WTC11 (cell line): ENCODE results near the gene TOM1L2. TPM values are rescaled to one million over a fixed set of nuclear protein-coding genes. Genes with fewer than 3 reads are reported as not detected.

ENCODE experiments used
- ATAC-seq: fragments of 200-7000 bp; cut with Tn5 transposase; 2 replicates; pipeline ENCODE4 v1.10.0; 2021; ENCODE audit warnings: mild to moderate bottlenecking, moderate library complexity
- CTCF ChIA-PET: fragments of 300-600 bp; sonication (Branson Sonifier 250); formaldehyde crosslinking; loops from one replicate; lab custom pipeline; 2021; ENCODE audit warnings: antibody characterized with exemption; lab: Charles Lee
- POLR2A ChIA-PET: fragments of 350-600 bp; sonication (Branson Sonifier 250); formaldehyde crosslinking; loops from one replicate; lab custom pipeline; 2021; ENCODE audit warnings: antibody characterized with exemption; lab: Charles Lee
- DNase-seq: peaks from one replicate; pipeline ENCODE4 v3.0.0; 2021; ENCODE audit warnings: low spot score
- H3K27ac Mint-ChIP-seq: 2 replicates; pipeline ENCODE4 v1.8.0; 2021; ENCODE audit warnings: mixed read lengths
- H3K27me3 Mint-ChIP-seq: 2 replicates; pipeline ENCODE4 v1.8.0; 2021; ENCODE audit warnings: low read depth, mild to moderate bottlenecking, moderate library complexity, mixed read lengths
- H3K36me3 Mint-ChIP-seq: 2 replicates; pipeline ENCODE4 v1.8.0; 2021; ENCODE audit warnings: mixed read lengths
- H3K4me1 Mint-ChIP-seq: 2 replicates; pipeline ENCODE4 v1.8.0; 2022; ENCODE audit warnings: mixed read lengths
- H3K4me3 Mint-ChIP-seq: 2 replicates; pipeline ENCODE4 v1.8.0; 2021; ENCODE audit warnings: mild to moderate bottlenecking, moderate library complexity, mixed read lengths
- H3K9me3 Mint-ChIP-seq: 2 replicates; pipeline ENCODE4 v1.8.0; 2021; ENCODE audit warnings: mixed read lengths
- ARID4B ChIP-seq: sonication (generic); formaldehyde crosslinking; IDR thresholded peaks from 2 replicates; pipeline ENCODE4 v1.8.0; 2023; ENCODE audit warnings: missing genetic modification reagents, mild to moderate bottlenecking, borderline replicate concordance
- E2F1 ChIP-seq: sonication (generic); formaldehyde crosslinking; IDR thresholded peaks from 2 replicates; pipeline ENCODE4 v1.8.0; 2022; ENCODE audit warnings: mild to moderate bottlenecking, missing genetic modification reagents
- FOXK1 ChIP-seq: sonication (generic); formaldehyde crosslinking; IDR thresholded peaks from 2 replicates; pipeline ENCODE4 v1.8.0; 2022; ENCODE audit warnings: mild to moderate bottlenecking, moderate library complexity, missing genetic modification reagents
- IRF2 ChIP-seq: sonication (generic); formaldehyde crosslinking; IDR thresholded peaks from 2 replicates; pipeline ENCODE4 v1.8.0; 2022; ENCODE audit warnings: low read depth, missing genetic modification reagents, borderline replicate concordance
- KAT7 ChIP-seq: sonication (generic); formaldehyde crosslinking; IDR thresholded peaks from 2 replicates; pipeline ENCODE4 v1.8.1; 2023; ENCODE audit warnings: missing genetic modification reagents, mild to moderate bottlenecking, borderline replicate concordance
- NR1H2 ChIP-seq: sonication (generic); formaldehyde crosslinking; IDR thresholded peaks from 2 replicates; pipeline ENCODE4 v1.9.0; 2021; ENCODE audit warnings: mild to moderate bottlenecking, moderate library complexity, missing genetic modification reagents
- SMAD3 ChIP-seq: sonication (generic); formaldehyde crosslinking; IDR thresholded peaks from 2 replicates; pipeline ENCODE4 v1.8.0; 2022; ENCODE audit warnings: missing genetic modification reagents, mild to moderate bottlenecking, borderline replicate concordance
- SP1 ChIP-seq: sonication (generic); formaldehyde crosslinking; conservative IDR thresholded peaks from 2 replicates; pipeline ENCODE4 v1.8.1; 2022; ENCODE audit warnings: missing genetic modification reagents
- ZNF219 ChIP-seq: sonication (generic); formaldehyde crosslinking; IDR thresholded peaks from 2 replicates; pipeline ENCODE4 v1.8.0; 2023; ENCODE audit warnings: missing genetic modification reagents, mild to moderate bottlenecking, borderline replicate concordance
- ZNF416 ChIP-seq: fragments of 250-450 bp; sonication (Bioruptor Pico); IDR thresholded peaks from 2 replicates; pipeline ENCODE4 v1.9.0; 2021; ENCODE audit warnings: mild to moderate bottlenecking, inconsistent platforms
- total RNA-seq: library from RNA; stranded (reverse); gene quantifications from 3 replicates; pipeline ENCODE4 v1.2.3, GENCODE V29; 2021
- TF ChIP-seq, protein P1 (sequence below): sonication (generic); formaldehyde crosslinking; IDR thresholded peaks from 2 replicates; pipeline ENCODE4 v1.8.1; 2023; ENCODE audit warnings: mild to moderate bottlenecking, missing genetic modification reagents, borderline replicate concordance
- TF ChIP-seq, protein P2 (sequence below): sonication (generic); formaldehyde crosslinking; IDR thresholded peaks from 2 replicates; pipeline ENCODE4 v1.8.1; 2023; ENCODE audit warnings: mild to moderate bottlenecking, missing genetic modification reagents, moderate library complexity

TOM1L2 gene
- total RNA-seq, 1 experiment from 2014 or later = 6.4 TPM

DNA sequence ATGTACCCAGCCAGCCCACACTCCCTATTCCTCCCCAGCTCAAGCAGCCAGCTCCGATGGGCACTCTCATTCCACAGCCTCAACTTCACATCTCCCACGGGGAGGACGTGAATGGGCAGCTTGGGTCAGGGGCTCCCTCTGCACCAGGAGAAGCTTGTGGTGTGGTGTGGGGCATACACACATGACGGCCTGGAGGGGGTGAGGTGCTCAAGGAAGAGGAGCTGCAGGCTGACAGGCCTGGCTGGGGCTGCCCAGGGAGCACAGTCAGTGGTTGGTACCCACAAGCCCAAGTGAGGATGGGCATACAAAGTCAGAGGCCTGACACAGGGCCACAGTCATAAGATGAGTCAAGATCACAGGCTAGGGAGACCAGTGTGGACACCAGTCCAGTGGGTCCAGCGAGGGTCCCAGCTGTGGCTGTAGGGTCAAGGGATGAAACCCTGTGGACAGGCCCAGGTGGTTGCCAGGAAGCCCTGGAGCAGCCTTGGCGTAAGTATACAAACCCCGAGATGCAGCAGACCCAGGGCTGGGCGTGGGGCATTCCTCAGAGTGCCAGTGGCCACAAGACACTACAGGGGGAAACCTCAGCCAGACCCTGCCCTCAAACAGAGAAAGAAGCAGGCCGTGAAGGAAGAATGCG, 4.9 kb upstream of the TOM1L2 start:
- H3K4me3 Mint-ChIP-seq = no peak overlapping the region
- no peak overlapping the region for H3K27ac Mint-ChIP-seq
- H3K36me3 Mint-ChIP-seq = no peaks in the 10 kb centered on the region
- no peaks in the 10 kb centered on the region for H3K9me3 Mint-ChIP-seq
- ChIA-PET CTCF (no interaction called here), POLR2A (no interaction called here)
- no peaks in the 10 kb centered on the region; the same call in 1 of the 2 replicates for H3K27me3 Mint-ChIP-seq
- DNase-seq (no peak), ATAC-seq (no peak)
- TF ChIP-seq SP1 (CRISPR knock-in tag) = no peak
- no peak for TF ChIP-seq FOXK1 (CRISPR knock-in tag)
- no peak for TF ChIP-seq E2F1 (CRISPR knock-in tag)
- no peak for TF ChIP-seq ZNF219 (CRISPR knock-in tag)
- TF ChIP-seq IRF2 (CRISPR knock-in tag) = no peak
- no peak for TF ChIP-seq KAT7 (CRISPR knock-in tag)
- TF ChIP-seq, protein P1, sequence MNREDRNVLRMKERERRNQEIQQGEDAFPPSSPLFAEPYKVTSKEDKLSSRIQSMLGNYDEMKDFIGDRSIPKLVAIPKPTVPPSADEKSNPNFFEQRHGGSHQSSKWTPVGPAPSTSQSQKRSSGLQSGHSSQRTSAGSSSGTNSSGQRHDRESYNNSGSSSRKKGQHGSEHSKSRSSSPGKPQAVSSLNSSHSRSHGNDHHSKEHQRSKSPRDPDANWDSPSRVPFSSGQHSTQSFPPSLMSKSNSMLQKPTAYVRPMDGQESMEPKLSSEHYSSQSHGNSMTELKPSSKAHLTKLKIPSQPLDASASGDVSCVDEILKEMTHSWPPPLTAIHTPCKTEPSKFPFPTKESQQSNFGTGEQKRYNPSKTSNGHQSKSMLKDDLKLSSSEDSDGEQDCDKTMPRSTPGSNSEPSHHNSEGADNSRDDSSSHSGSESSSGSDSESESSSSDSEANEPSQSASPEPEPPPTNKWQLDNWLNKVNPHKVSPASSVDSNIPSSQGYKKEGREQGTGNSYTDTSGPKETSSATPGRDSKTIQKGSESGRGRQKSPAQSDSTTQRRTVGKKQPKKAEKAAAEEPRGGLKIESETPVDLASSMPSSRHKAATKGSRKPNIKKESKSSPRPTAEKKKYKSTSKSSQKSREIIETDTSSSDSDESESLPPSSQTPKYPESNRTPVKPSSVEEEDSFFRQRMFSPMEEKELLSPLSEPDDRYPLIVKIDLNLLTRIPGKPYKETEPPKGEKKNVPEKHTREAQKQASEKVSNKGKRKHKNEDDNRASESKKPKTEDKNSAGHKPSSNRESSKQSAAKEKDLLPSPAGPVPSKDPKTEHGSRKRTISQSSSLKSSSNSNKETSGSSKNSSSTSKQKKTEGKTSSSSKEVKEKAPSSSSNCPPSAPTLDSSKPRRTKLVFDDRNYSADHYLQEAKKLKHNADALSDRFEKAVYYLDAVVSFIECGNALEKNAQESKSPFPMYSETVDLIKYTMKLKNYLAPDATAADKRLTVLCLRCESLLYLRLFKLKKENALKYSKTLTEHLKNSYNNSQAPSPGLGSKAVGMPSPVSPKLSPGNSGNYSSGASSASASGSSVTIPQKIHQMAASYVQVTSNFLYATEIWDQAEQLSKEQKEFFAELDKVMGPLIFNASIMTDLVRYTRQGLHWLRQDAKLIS (CRISPR knock-in tag) = no peak
- H3K4me1 Mint-ChIP-seq = no peaks in the 10 kb centered on the region

- DNase-seq (no peak), ATAC-seq (no peak)
- no peaks in the 10 kb centered on the region for H3K9me3 Mint-ChIP-seq
- H3K36me3 Mint-ChIP-seq = no peaks in the 10 kb centered on the region
- ChIA-PET CTCF (interaction anchor here (0.8 kb wide), 1 partner anchor 10 kb away, joined by 3 read pairs; no protein-coding TSS in a partner anchor), POLR2A (no interaction called here)
- no peak overlapping the region for H3K27ac Mint-ChIP-seq
- no peak overlapping the region for H3K4me3 Mint-ChIP-seq
- no peak for TF ChIP-seq SMAD3 (CRISPR knock-in tag)
- TF ChIP-seq KAT7 (CRISPR knock-in tag) = no peak
- TF ChIP-seq ZNF416 (CRISPR knock-in tag) = no peak
- TF ChIP-seq NR1H2 = no peak
- TF ChIP-seq, protein P2, sequence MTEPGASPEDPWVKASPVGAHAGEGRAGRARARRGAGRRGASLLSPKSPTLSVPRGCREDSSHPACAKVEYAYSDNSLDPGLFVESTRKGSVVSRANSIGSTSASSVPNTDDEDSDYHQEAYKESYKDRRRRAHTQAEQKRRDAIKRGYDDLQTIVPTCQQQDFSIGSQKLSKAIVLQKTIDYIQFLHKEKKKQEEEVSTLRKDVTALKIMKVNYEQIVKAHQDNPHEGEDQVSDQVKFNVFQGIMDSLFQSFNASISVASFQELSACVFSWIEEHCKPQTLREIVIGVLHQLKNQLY (CRISPR knock-in tag) = no peak
- TF ChIP-seq ARID4B (CRISPR knock-in tag) = no peak
- H3K27me3 Mint-ChIP-seq = no peaks in the 10 kb centered on the region; the same call in 1 of the 2 replicates
- H3K4me1 Mint-ChIP-seq = 0 out of 2 replicates have a peak, but pooled peaks cover 6% of the 10 kb centered on the region
These were observed 3.2 kb upstream of the TOM1L2 start for GRCh38 chr17:17975436-17975835.
